ENCODE measurements around the gene COL6A3.

DNA sequence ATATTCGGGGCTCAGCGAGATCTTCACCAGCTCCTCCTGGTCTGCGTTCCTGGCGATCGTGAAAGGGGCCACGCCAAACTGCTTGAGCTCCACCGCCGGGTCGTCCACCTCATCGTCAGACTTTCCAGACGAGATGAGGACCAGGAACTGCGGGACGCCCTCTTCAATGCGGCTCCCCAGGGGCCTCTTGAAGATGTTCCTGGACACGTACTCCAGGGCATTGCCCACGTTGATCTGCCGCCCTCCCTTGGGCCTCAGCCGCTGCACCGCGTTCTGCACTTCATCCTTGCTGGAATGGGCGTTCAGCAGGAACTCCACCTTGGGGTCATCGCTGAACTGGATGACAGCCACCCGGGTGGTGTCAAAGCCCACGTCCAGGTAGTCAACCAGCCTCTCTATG lies 42.1 kb downstream of the COL6A3 start:
- TF ChIP-seq CTCF (IDR thresholded peaks at IDR 0.05) (no peak), POLR2A (IDR thresholded peaks at IDR 0.05) (no peak)

All from right lobe of liver (tissue), 4 donors.